NCI-H526 (cell line): ENCODE measurements around the gene TMEM151B.
"Not testable (repeated sequence)": the region's sequence is repeated elsewhere in the genome, so short reads cannot be mapped to it uniquely, and the experiment has no call there.

Source experiments
- DNase-seq, 2 experiments: peaks; one replicate each; lab custom pipeline; 2025; lab: John Stamatoyannopoulos, UW

Gene TMEM151B

GRCh38 chr6:44304282-44305199 lies 34.3 kb downstream of the TMEM151B start:
- DNase-seq, result peak in 1 of 2 experiments; percentile 31

- DNase-seq, result no peak
These were observed 35.0 kb downstream of the TMEM151B start for GRCh38 chr6:44305200-44305725.

- DNase-seq, result no peak
These were observed 36.5 kb downstream of the TMEM151B start for GRCh38 chr6:44306710-44307109.

DNA sequence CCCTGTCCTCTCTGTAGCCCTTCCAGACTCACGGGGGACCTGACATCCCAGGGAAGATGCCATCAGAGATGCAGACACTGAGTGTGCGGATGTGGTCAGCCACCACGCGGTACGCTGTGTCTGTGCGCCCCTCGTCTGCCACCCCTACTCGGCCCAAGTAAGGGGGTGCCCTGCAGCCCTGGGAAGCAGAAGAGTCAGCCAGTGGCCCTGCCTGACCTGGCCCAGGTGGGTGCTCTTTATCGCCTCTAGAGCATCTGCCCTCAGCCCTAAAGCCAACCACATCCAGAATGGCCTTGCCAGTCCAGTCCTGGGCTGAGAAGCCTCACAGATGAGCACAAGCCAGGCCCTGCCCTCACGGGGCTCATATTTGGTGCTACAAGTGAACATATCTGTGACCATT lies 37.0 kb downstream of the TMEM151B start:
- DNase-seq, result no peak

DNA sequence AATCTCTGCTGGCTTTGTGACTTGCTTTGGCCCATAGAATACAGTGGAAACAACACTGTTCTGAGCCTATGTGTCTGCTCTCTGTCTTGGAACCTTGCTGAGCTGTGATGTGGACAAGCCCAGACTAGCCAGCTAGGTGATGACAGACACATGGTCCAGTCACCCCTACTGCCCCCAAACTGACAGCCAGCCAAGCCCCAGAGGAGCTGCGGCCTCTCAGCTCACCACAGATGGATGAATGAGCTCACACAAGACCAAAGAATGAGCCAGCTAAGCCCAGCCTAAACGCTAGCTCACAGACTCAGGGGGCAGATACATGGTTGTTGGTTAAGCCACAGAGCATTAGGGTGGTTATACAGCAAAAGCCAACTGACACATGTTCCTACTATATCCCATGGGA lies 38.8 kb downstream of the TMEM151B start:
- no peak for DNase-seq

DNA sequence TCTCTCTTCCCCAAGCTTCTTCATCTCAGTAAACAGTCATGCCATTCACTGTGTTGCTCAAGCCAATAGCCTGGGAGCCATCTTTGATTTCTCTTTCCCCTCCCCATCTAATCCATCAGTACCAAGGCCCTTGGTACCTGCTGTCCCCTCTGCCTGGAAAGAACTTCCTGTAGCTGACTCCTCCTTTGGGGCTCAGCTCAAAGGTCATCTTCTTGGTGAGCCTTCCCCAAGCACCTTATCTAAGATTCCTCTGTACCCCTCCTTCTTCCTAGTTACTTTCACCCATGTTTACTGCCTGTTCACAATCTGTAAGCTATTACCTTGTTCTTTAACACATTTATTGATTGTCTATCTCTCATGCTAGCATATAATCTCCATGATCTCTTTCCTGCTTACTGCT lies 39.4 kb downstream of the TMEM151B start:
- DNase-seq, result no peak

DNA sequence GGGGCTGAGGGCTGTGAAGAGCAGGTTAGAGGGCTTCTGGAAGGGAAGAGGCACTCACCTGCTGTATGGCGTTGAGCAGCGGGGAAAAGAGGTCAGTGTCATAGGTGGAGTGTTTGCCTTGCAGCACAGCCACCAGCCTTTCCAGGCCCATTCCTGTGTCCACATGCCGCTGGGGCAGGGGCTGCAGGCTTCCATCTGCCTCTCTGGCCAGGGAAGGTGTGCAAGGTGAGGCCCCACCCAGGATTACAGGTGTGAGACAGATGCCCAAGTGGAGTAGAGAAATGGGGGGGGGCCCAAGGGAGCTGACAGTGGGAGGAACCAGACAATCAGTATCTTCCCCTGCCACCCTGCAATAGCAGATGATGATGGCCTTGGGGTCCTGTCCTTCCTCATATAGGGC lies 40.0 kb downstream of the TMEM151B start:
- DNase-seq, result no peak

DNA sequence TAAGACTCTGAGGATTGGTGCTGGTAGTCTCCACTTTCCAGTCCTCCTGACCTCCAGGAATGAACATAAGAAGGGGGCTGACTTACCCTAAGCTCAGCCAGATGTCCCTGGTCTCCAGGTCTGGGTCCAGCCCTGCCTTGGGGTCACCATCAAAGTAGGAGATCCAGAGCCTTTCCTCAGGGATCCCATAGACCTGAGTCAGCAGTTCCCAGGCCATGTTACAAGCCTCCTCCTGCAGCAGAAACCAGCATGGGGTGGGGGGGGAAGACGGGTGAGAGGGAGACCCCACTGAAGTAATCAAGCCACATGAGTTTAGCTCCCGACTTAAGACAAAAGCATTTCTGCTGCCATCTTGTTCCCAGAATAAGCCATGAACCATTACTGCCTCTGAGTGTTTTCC lies 41.1 kb downstream of the TMEM151B start:
- DNase-seq, result no peak

- no peak for DNase-seq
These were observed 41.5 kb downstream of the TMEM151B start for GRCh38 chr6:44311767-44312166.

DNA sequence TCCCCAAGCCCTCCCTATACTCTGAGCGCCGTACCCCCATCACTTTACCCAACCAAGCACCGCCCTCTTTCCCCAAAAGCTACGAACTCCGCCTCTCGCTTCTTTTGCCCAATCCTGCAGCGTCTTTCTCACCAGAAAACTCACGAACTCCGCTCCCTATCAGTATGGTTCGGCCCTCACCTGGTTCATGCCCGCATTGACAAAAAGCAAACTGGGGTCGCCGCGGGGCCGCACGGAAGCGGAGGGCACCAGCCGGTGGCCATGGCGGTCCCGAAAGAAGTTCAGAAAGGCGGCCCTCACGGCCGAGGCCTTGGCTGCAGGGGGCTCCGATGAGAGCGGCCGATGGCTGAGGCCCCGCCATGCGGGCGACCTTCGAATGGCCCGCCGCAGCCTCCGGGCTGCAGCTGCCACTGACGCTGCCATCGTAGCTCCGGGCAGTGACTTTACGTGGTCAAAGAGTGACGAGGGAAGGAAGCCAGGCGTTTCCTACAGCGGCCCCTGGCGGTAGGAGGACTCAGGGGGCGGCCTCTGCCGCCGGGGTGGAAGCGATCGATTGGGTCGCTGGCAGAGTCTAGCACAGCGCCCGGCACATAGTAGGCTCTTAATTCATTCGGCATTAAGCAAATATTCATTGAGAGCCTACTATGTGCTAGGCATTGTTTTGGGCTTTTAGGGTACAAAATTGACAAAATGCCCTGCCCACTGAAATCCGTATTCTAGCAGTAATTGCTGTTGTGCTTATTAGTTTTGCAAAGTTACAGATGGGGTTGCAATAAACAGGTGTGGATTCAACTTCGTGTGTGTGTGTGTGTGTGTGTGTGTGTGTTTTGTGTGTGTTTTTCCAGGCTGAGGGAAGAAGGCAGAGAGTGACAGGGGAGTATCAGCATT lies 42.9 kb downstream of the TMEM151B start, which contains the start of gene AARS2:
AARS2 (minus strand) TSS at position 447 of the 888 bp plus-strand sequence; CDS start at position 423, 24 bp downstream.
- DNase-seq, result peak; percentile 68 to 91

GRCh38 chr6:44314657-44315056 lies 44.4 kb downstream of the TMEM151B start:
- not testable (repeated sequence) for DNase-seq

DNA sequence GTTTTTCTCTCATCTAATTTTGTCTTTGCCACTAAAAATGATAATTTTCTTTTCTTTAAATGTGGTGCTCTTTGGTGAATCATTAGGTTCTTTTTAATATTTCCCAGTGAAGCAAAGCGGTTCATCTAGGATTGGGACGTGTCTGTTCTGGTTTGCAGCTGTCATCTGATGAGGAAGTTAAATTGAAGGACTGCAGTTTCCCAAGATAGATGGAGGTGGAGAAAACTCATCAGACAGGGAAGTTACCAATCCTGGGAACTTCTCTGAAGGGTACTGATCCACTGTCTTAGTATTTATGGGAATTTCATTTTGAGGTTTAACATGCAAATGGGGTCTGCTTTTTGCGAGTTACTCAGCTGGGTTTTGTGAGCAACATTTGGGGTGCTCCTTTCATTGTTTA lies 45.3 kb downstream of the TMEM151B start:
- no peak for DNase-seq

- DNase-seq, result no peak
These were observed 45.7 kb downstream of the TMEM151B start for GRCh38 chr6:44315951-44316350.

DNA sequence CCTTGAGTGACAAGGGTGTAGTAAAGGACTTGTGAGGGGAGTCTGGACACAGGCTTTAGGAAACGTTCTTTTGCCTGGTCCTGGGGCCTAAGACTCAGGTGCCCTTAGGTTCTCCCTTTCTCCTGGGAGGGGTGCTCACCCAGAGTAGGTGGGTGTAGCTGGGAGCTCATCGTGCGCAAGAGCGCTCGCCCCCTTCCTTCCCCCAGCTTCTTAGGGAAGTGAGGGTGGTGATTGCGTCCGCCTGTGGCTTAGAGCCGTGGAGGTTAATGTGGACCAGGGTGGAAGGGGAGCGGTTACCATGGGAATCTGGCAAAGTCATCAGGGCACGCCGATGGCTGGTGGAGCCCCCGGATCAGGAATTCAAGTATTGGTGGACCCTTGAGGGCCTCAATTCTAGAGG lies 46.2 kb downstream of the TMEM151B start:
- no peak for DNase-seq

DNA sequence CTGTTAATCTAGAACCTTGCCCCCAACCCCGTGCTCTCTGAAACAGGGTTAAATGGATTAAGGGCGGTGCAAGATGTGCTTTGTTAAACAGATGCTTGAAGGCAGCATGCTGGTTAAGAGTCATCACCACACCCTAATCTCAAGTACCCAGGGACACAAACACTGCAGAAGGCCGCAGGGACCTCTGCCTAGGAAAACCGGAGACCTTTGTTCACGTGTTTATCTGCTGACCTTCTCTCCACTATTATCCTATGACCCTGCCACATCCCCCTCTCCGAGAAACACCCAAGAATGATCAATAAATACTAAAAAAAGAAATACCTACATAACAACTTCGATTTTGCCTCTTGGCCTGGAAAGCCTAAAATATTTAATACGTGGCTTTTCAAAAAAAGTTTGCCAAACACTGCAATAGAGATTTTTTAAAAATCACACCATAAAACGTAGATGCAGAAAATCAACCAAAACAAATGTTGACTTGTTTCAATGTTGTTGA lies 46.9 kb downstream of the TMEM151B start:
- not testable (repeated sequence) for DNase-seq

GRCh38 chr6:44321210-44321609 lies 51.0 kb downstream of the TMEM151B start:
- DNase-seq, result no peak

- no peak for DNase-seq
These were observed 56.8 kb downstream of the TMEM151B start for GRCh38 chr6:44327096-44327495.

- DNase-seq, result no peak
These were observed 57.5 kb downstream of the TMEM151B start for GRCh38 chr6:44327760-44328159.

GRCh38 chr6:44328203-44328602 lies 58.0 kb downstream of the TMEM151B start:
- not testable (repeated sequence) for DNase-seq

GRCh38 chr6:44329858-44330257 lies 59.6 kb downstream of the TMEM151B start:
- DNase-seq, result no peak

DNA sequence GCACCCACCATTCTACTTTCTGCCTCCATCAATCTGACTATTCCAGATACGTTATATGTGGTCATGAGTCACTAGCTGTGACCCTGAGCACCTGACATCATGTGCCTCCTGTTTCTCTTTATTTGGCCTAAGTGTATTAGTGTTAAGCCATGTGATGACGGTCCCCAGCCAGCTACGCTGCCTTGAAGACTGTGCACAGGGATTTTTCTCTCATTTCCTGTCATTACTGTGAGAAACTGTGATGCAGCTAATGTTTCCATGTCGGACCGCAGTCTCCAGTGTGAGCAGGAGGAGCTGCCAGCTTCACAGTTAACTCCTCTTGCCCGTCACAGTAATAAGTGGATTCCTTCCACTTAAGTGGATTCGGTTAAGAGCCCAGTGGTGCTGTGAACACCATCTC lies 62.3 kb downstream of the TMEM151B start:
- DNase-seq, result no peak

- DNase-seq, result no peak
These were observed 63.1 kb downstream of the TMEM151B start for GRCh38 chr6:44333273-44333919.
